Measurements from ENCODE around the gene ASS1. TPM values are rescaled to one million over a fixed set of nuclear protein-coding genes. Genes with fewer than 3 reads are reported as not detected.

ASS1 gene
- total RNA-seq, 3 donors from 2014 or later (not counting 1 experiment from before 2014, with no cell fraction given): 1.3 TPM; not detected in 2

DNA sequence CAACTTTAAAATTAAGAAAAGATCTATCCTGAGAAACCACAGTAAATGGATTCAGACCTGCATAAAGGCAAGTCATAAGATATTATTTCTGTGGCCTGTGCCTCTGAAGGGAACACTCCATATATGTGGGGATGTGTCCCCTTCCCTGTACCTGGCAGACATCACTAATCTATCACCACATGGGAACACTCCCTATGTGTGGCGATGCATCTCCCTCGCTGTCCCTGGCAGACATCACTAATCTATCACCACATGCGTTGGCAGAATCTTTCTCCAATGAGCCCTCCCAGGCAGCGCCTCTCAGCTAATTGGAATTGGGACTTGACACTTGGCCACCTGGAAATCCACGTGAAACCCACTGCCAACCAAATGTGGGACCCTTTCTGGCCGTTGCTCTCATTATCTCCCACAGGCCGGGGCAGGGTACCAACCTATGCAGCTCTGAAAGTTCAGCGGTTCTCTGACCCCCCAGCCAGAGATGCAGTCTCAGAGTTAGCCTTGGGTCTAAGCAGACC is 25.2 kb upstream of the ASS1 start:
- Mint-ChIP-seq H3K4me3 (no peak overlapping the region), H3K27me3 (ENCODE audit: low read depth in 2 of 2) (no peaks in the 10 kb centered on the region), H3K36me3 (no peaks in the 10 kb centered on the region), H3K4me1 (no peaks in the 10 kb centered on the region), H3K9me3 (no peaks in the 10 kb centered on the region), H3K27ac (no peak overlapping the region)
- Histone ChIP-seq H3K27ac (ENCODE audit: low read length) (no peak overlapping the region), H3K27me3 (ENCODE audit: control insufficient read depth, insufficient read depth, low read length) (no peaks in the 10 kb centered on the region), H3K9me3 (ENCODE audit: control insufficient read depth, insufficient read depth, low read length) (no peaks in the 10 kb centered on the region), H3K4me1 (ENCODE audit: control insufficient read depth, insufficient read depth, low read length) (no peaks in the 10 kb centered on the region), H3K4me3 (ENCODE audit: low read length) (no peak overlapping the region), H3K36me3 (ENCODE audit: control insufficient read depth, insufficient read depth, low read length) (no peaks in the 10 kb centered on the region)
- WGBS (ENCODE audit: insufficient coverage): 84% methylated on average over 8 of the region's 8 CpGs
- no peak for DNase-seq
- intact Hi-C loops (cut with micrococcal nuclease): no loop called here
- no peak for ATAC-seq
- TF ChIP-seq, protein P1, sequence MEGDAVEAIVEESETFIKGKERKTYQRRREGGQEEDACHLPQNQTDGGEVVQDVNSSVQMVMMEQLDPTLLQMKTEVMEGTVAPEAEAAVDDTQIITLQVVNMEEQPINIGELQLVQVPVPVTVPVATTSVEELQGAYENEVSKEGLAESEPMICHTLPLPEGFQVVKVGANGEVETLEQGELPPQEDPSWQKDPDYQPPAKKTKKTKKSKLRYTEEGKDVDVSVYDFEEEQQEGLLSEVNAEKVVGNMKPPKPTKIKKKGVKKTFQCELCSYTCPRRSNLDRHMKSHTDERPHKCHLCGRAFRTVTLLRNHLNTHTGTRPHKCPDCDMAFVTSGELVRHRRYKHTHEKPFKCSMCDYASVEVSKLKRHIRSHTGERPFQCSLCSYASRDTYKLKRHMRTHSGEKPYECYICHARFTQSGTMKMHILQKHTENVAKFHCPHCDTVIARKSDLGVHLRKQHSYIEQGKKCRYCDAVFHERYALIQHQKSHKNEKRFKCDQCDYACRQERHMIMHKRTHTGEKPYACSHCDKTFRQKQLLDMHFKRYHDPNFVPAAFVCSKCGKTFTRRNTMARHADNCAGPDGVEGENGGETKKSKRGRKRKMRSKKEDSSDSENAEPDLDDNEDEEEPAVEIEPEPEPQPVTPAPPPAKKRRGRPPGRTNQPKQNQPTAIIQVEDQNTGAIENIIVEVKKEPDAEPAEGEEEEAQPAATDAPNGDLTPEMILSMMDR (IDR thresholded peaks at IDR 0.05): no peak

DNA sequence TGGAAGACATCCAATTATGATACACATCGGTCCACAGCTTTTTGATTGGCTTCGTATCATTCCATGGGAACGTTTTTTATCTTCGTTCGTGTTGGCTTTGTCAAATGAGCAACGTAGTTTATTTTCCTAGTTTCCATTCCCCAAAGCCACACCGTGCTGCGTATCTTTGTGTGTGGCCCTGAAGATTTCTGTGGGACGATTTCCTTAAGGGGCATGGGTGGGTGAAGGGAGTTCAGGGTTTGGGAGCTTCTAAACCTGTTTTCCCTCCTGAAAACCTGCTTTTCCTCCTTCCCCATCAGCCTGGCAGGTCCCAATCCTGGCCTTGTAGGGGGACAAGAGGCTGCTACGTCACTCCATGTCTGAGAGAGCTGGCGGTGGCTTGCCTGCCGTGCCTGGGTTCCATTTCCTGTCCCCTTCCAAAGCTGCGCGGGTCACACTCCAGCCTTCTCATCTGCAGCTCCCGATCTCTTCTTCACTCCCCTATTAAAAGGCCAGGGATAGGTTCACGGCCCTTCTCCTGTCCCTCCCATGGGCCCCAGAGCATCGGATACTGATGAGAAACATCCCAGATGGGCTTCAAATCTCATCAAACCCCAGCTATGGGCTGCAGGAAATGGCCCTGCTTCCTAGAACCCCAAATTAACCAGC is 23.5 kb upstream of the ASS1 start:
- H3K4me3 Mint-ChIP-seq: no peak overlapping the region
- no peak overlapping the region for H3K27ac Mint-ChIP-seq
- H3K36me3 ChIP-seq (ENCODE audit: control insufficient read depth, insufficient read depth, low read length): no peaks in the 10 kb centered on the region
- H3K9me3 Mint-ChIP-seq: no peaks in the 10 kb centered on the region
- intact Hi-C loops (cut with micrococcal nuclease): no loop called here
- ATAC-seq (no peak), DNase-seq (no peak)
- H3K4me1 Mint-ChIP-seq: no peaks in the 10 kb centered on the region
- WGBS (ENCODE audit: insufficient coverage): 78% methylated on average over 17 of the region's 17 CpGs
- H3K27me3 Mint-ChIP-seq (ENCODE audit: low read depth in 2 of 2): no peaks in the 10 kb centered on the region
- H3K36me3 Mint-ChIP-seq: no peaks in the 10 kb centered on the region
- no peaks in the 10 kb centered on the region for H3K4me1 ChIP-seq (ENCODE audit: control insufficient read depth, insufficient read depth, low read length)
- no peaks in the 10 kb centered on the region for H3K9me3 ChIP-seq (ENCODE audit: control insufficient read depth, insufficient read depth, low read length)
- TF ChIP-seq, protein P1 (IDR thresholded peaks at IDR 0.05): no peak
- H3K27ac ChIP-seq (ENCODE audit: low read length): no peak overlapping the region
- no peaks in the 10 kb centered on the region for H3K27me3 ChIP-seq (ENCODE audit: control insufficient read depth, insufficient read depth, low read length)
- no peak overlapping the region for H3K4me3 ChIP-seq (ENCODE audit: low read length)

DNA sequence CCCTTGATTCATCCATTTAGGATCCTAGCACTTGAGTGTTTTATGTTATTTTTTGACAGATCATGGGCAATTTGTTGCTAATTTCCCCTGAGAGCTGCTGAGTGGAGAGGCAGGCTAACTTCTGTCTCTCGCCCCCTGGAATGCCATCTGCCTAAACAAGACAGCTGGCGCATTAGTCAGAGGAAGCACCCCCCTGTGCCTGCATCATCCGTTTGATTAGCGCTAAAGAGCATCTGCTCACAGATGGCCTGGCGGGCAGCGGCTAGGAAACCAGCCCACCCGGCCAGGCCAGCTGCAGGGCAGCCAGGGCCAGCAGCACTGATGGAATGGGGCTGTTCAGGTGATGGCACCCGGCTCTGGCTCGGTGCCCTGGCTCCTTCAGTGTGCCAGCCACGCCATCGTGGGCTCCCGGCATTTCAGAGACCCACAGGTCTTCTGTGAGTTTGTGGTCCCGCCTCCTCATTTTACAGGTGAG is 22.9 kb upstream of the ASS1 start:
- Histone ChIP-seq H3K9me3 (ENCODE audit: control insufficient read depth, insufficient read depth, low read length) (no peaks in the 10 kb centered on the region), H3K36me3 (ENCODE audit: control insufficient read depth, insufficient read depth, low read length) (no peaks in the 10 kb centered on the region), H3K27me3 (ENCODE audit: control insufficient read depth, insufficient read depth, low read length) (no peaks in the 10 kb centered on the region), H3K27ac (ENCODE audit: low read length) (no peak overlapping the region), H3K4me3 (ENCODE audit: low read length) (no peak overlapping the region), H3K4me1 (ENCODE audit: control insufficient read depth, insufficient read depth, low read length) (no peaks in the 10 kb centered on the region)
- H3K9me3 Mint-ChIP-seq: no peaks in the 10 kb centered on the region
- H3K36me3 Mint-ChIP-seq: no peaks in the 10 kb centered on the region
- H3K27ac Mint-ChIP-seq: no peak overlapping the region
- ATAC-seq (no peak), DNase-seq (no peak)
- H3K4me3 Mint-ChIP-seq: no peak overlapping the region
- 78% methylated on average over 13 of the region's 13 CpGs for WGBS (ENCODE audit: insufficient coverage)
- intact Hi-C loops (cut with micrococcal nuclease): no loop called here
- H3K27me3 Mint-ChIP-seq (ENCODE audit: low read depth in 2 of 2): peaks cover 0 to 1% of the 10 kb centered on the region in 2 donors
- H3K4me1 Mint-ChIP-seq: no peaks in the 10 kb centered on the region
- TF ChIP-seq, protein P1 (IDR thresholded peaks at IDR 0.05): no peak

DNA sequence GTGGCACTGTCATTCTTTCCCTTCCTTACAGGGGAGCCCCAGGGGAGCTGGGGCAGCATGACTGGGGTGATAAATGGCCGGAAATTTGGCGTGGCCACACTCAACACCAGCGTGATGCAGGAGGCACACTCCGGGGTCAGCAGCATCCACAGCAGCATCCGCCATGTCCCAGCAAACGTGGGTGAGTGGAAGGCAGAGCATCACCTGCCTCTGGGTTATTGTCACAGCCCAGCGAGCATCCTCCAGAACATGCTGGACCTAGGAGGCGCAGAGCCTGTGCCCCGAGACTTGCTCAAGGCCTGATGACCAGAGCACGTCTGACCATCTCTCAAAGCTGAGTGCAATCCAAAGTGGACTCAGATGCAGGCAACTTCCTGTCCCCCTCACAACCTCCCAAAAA is 22.2 kb upstream of the ASS1 start:
- no peaks in the 10 kb centered on the region for H3K4me1 ChIP-seq (ENCODE audit: control insufficient read depth, insufficient read depth, low read length)
- no peak overlapping the region for H3K27ac ChIP-seq (ENCODE audit: low read length)
- no peaks in the 10 kb centered on the region for H3K27me3 ChIP-seq (ENCODE audit: control insufficient read depth, insufficient read depth, low read length)
- Mint-ChIP-seq H3K4me3 (no peak overlapping the region), H3K4me1 (no peaks in the 10 kb centered on the region), H3K27me3 (ENCODE audit: low read depth in 2 of 2) (peaks cover 0 to 3% of the 10 kb centered on the region in 2 donors), H3K36me3 (no peaks in the 10 kb centered on the region), H3K27ac (no peak overlapping the region), H3K9me3 (no peaks in the 10 kb centered on the region)
- no peak overlapping the region for H3K4me3 ChIP-seq (ENCODE audit: low read length)
- TF ChIP-seq, protein P1 (IDR thresholded peaks at IDR 0.05): no peak
- no peaks in the 10 kb centered on the region for H3K9me3 ChIP-seq (ENCODE audit: control insufficient read depth, insufficient read depth, low read length)
- WGBS (ENCODE audit: insufficient coverage): 78% methylated on average over 10 of the region's 10 CpGs
- ATAC-seq (no peak), DNase-seq (no peak)
- H3K36me3 ChIP-seq (ENCODE audit: control insufficient read depth, insufficient read depth, low read length): no peaks in the 10 kb centered on the region
- intact Hi-C loops (cut with micrococcal nuclease): no loop called here
